Panc1 (cell line): ENCODE results near the gene FUNDC2.

Source experiments
- CTCF ChIP-seq: fragments of 450-650 bp; IDR thresholded peaks from 2 replicates; pipeline ENCODE4 v1.5.1; 2017; ENCODE audit warnings: mild to moderate bottlenecking
- POLR2AphosphoS5 ChIP-seq: IDR thresholded peaks from 2 replicates; pipeline ENCODE4 v1.6.1; 2012; ENCODE audit warnings: mild to moderate bottlenecking, low read depth, low read length, moderate library complexity
- TCF7L2 ChIP-seq: IDR thresholded peaks from 2 replicates; pipeline ENCODE4 v1.6.1; 2011; ENCODE audit warnings: mild to moderate bottlenecking, low read depth, low read length, inconsistent platforms

- TF ChIP-seq CTCF (no peak), POLR2AphosphoS5 (no peak), TCF7L2 (no peak)
Observed at GRCh38 chrX:155054255-155054654, 27.6 kb downstream of the FUNDC2 start.
